B cell (primary cell): Measurements from ENCODE around the gene PUM1. TPM values are rescaled to one million over a fixed set of nuclear protein-coding genes. Genes with fewer than 3 reads are reported as not detected.

Source experiments
- ATAC-seq: fragments of 200-7000 bp; cut with Tn5 transposase; one replicate; pipeline ENCODE4 v1.10.0; 2021; ENCODE audit warnings: low read depth, mild to moderate bottlenecking, moderate number of reproducible peaks, moderate library complexity
- CTCF ChIA-PET: fragments of 350-600 bp; sonication (Branson Sonifier 250); formaldehyde crosslinking; loops from one replicate; lab custom pipeline; 2021; ENCODE audit warnings: antibody characterized with exemption, inconsistent platforms; lab: Charles Lee
- POLR2A ChIA-PET: fragments of 350-600 bp; sonication (Branson Sonifier 250); formaldehyde crosslinking; loops from one replicate; lab custom pipeline; 2021; ENCODE audit warnings: antibody characterized with exemption; lab: Charles Lee
- DNase-seq: peaks from one replicate; pipeline ENCODE4 v3.0.0; 2013
- H2AFZ ChIP-seq: 2 replicates; pipeline ENCODE4 v1.6.1; 2012; ENCODE audit warnings: mild to moderate bottlenecking, low read depth, low read length; ENCODE audit not compliant: insufficient read depth, poor library complexity, severe bottlenecking
- H3K27ac ChIP-seq, 2 donors: 1 replicate in 1 of 2; 2 replicates in 1 of 2; pipeline ENCODE4 v1.5.1; 2012 to 2013; ENCODE audit warnings: low read length in 2 of 2, mild to moderate bottlenecking in 2 of 2, moderate library complexity in 1 of 2
- H3K27me3 ChIP-seq, 4 experiments: fragments of 200-600 bp in 1 of 4; sonication (generic) in 1 of 4; replicated peaks in 1 of 4; 1 replicate in 2 of 4; 2 replicates in 2 of 4; pipeline versions ENCODE4 v1.6.1 to v1.7.0; 2013 to 2016; ENCODE audit warnings: low read length in 3 of 4, mild to moderate bottlenecking in 2 of 4, mixed read lengths in 1 of 4, moderate library complexity in 1 of 4; ENCODE audit not compliant: insufficient read depth in 4 of 4, control insufficient read depth in 3 of 4; ENCODE audit errors: control extremely low read depth in 1 of 4
- H3K36me3 ChIP-seq, 2 experiments: replicated peaks in 1 of 2; 1 replicate in 1 of 2; 2 replicates in 1 of 2; pipeline versions ENCODE4 v1.6.1 to v1.7.1; 2013; ENCODE audit warnings: low read length in 1 of 2; ENCODE audit not compliant: insufficient read depth in 2 of 2, control insufficient read depth in 1 of 2; ENCODE audit errors: control extremely low read depth in 1 of 2, extremely low read depth in 1 of 2
- H3K4me1 ChIP-seq, 2 donors: fragments of 200-600 bp in 1 of 2; sonication (generic) in 1 of 2; 1 replicate in 1 of 2; 2 replicates in 1 of 2; pipeline versions ENCODE4 v1.5.1 to v1.6.1; 2013 to 2017; ENCODE audit warnings: low read length in 2 of 2; ENCODE audit not compliant: control insufficient read depth in 2 of 2, insufficient read depth in 2 of 2
- H3K4me2 ChIP-seq: replicated peaks from 2 replicates; pipeline ENCODE3; 2012; ENCODE audit warnings: mild to moderate bottlenecking, low read depth, low read length; ENCODE audit not compliant: poor library complexity, severe bottlenecking
- H3K4me3 ChIP-seq, 5 experiments: fragments of 200-600 bp in 1 of 5; sonication (generic) in 1 of 5; 1 replicate in 3 of 5; 2 replicates in 2 of 5; pipeline versions ENCODE4 v1.5.1 to v1.7.0; 2011 to 2016; ENCODE audit warnings: low read length in 4 of 5, mild to moderate bottlenecking in 4 of 5, low read depth in 2 of 5, control low read depth in 1 of 5, moderate library complexity in 1 of 5; ENCODE audit not compliant: insufficient read depth in 1 of 5; ENCODE audit errors: control extremely low read depth in 1 of 5, extremely low read depth in 1 of 5
- H3K79me2 ChIP-seq: fragments of 200-600 bp; sonication (generic); one replicate; pipeline ENCODE4 v1.6.0; 2016; ENCODE audit warnings: low read length; ENCODE audit not compliant: control insufficient read depth, insufficient read depth
- H3K9ac ChIP-seq: fragments of 200-600 bp; sonication (generic); 2 replicates; pipeline ENCODE4 v1.6.1; 2017; ENCODE audit warnings: mild to moderate bottlenecking, low read length, moderate library complexity
- H3K9me3 ChIP-seq, 3 donors: one replicate each; pipeline versions ENCODE4 v1.6.1 to v1.7.1; 2013; ENCODE audit warnings: low read length in 2 of 3; ENCODE audit not compliant: control insufficient read depth in 2 of 3, insufficient read depth in 1 of 3; ENCODE audit errors: control extremely low read depth in 1 of 3
- H4K20me1 ChIP-seq: 2 replicates; pipeline ENCODE4 v1.6.0; 2012; ENCODE audit warnings: mild to moderate bottlenecking, low read length; ENCODE audit not compliant: insufficient read depth, control insufficient read depth, poor library complexity, severe bottlenecking
- H3K27ac Mint-ChIP-seq: one replicate; pipeline ENCODE4 v1.8.0; 2021; ENCODE audit warnings: mixed read lengths
- H3K27me3 Mint-ChIP-seq: one replicate; pipeline ENCODE4 v1.8.0; 2021; ENCODE audit warnings: mixed read lengths
- H3K4me1 Mint-ChIP-seq: one replicate; pipeline ENCODE4 v1.8.0; 2021; ENCODE audit warnings: mixed read lengths
- H3K4me3 Mint-ChIP-seq: one replicate; pipeline ENCODE4 v1.8.0; 2021; ENCODE audit warnings: mixed read lengths
- H3K9me3 Mint-ChIP-seq: one replicate; pipeline ENCODE4 v1.8.0; 2022; ENCODE audit warnings: mixed read lengths; ENCODE audit not compliant: insufficient read depth
- EZH2 ChIP-seq: IDR thresholded peaks from 2 replicates; pipeline ENCODE4 v1.6.1; 2012; ENCODE audit warnings: borderline replicate concordance, low read depth, mild to moderate bottlenecking, moderate library complexity, low read length; ENCODE audit not compliant: insufficient read depth, poor library complexity, severe bottlenecking
- WGBS: methylation state at CpG from one replicate; pipeline ENCODE4 v1.1.5; 2013; ENCODE audit warnings: missing lambda C conversion rate; ENCODE audit not compliant: insufficient coverage; 5-methylcytosine and 5-hydroxymethylcytosine counted together
- intact Hi-C: fragments of 100-400 bp; cut with micrococcal nuclease; formaldehyde crosslinking; loops from one replicate; pipeline ENCODE4 v1.10.0; 2022
- polyA plus RNA-seq: library from polyadenylated mRNA; depleted of rRNA; stranded (reverse); fragments of >200 nt; gene quantifications from 2 replicates; pipeline ENCODE4 v1.2.3, GENCODE V29; 2012
- total RNA-seq, 2 donors: library from RNA; stranded (reverse); fragments of 120-200 nt in 1 of 2; gene quantifications; 1 replicate in 1 of 2; 2 replicates in 1 of 2; pipeline versions ENCODE4 v1.2.3 to v1.2.4, GENCODE V29; 2013 to 2022
- TF ChIP-seq, protein P1 (sequence below): fragments of 200-600 bp; IDR thresholded peaks from one replicate; pipeline ENCODE4 v1.8.0; 2022; ENCODE audit warnings: antibody characterized with exemption, mild to moderate bottlenecking

PUM1 gene
- total and polyA plus RNA-seq, 2 donors (not counting 1 experiment from before 2014, with no cell fraction given) = 52.8 to 177 TPM

DNA sequence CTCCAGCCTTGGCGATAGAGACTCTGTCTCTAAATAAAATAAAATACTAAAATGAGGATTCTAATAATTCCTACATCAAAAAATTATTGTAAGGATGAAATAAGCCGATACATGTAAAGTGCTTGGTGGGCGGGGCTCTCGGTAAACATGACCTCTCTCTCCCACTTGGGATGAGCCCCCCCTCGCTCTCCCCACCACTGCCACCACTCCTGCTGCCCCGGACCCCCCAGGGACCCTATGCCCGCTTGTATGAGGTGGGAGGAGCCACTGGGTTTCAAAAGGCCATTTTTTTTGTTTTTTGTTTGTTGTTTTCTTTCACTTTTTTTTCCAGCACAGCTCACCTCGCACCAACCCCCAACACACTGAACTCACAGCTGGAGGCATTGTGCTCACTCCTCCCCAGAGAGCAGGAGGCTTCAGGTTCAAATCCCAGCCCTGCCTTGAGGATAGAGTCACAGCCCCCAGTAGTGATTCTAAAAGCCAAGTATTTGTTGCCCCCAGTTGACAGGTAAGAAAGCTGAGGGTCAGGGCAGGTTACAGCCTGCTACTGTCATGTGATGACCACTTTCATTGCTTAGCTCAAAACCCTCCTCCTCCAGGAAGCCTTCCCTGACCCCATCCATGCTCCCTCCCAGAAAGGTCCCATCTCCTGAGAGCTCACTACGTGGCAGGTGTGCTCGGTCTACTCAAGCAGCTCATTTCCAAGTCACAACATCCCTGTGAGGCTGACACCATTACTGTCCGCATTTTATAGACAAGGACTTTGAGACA lies 161.1 kb downstream of the PUM1 start:
- no peak overlapping the region for H3K9ac ChIP-seq
- H3K4me3 ChIP-seq = no peak overlapping the region
- H3K4me2 ChIP-seq = no peak overlapping the region
- H3K4me1 ChIP-seq = peaks cover 17% of the 10 kb centered on the region in 2 donors
- intact Hi-C loops = loop anchor here (10.0 kb wide), 1 partner anchor 50 kb away; no protein-coding TSS in a partner anchor
- WGBS = 77% methylated on average over 3 of the region's 11 CpGs
- H2AFZ ChIP-seq = no peak overlapping the region
- ChIA-PET CTCF (interaction anchor here (0.7 to 4.8 kb wide), 5 partner anchors 18 to 130 kb away, joined by 3 to 28 read pairs (median 3); no protein-coding TSS in a partner anchor), POLR2A (interaction anchor here (0.7 to 1.0 kb wide), 2 partner anchors 12 to 93 kb away, joined by 6 to 8 read pairs; no protein-coding TSS in a partner anchor)
- Mint-ChIP-seq H3K27me3 (peaks cover 34% of the 10 kb centered on the region), H3K4me1 (peaks cover 15% of the 10 kb centered on the region), H3K9me3 (no peaks in the 10 kb centered on the region), H3K27ac (no peak overlapping the region), H3K4me3 (no peak overlapping the region)
- DNase-seq (no peak), ATAC-seq (no peak)
- TF ChIP-seq EZH2 = no peak
- TF ChIP-seq, protein P1, sequence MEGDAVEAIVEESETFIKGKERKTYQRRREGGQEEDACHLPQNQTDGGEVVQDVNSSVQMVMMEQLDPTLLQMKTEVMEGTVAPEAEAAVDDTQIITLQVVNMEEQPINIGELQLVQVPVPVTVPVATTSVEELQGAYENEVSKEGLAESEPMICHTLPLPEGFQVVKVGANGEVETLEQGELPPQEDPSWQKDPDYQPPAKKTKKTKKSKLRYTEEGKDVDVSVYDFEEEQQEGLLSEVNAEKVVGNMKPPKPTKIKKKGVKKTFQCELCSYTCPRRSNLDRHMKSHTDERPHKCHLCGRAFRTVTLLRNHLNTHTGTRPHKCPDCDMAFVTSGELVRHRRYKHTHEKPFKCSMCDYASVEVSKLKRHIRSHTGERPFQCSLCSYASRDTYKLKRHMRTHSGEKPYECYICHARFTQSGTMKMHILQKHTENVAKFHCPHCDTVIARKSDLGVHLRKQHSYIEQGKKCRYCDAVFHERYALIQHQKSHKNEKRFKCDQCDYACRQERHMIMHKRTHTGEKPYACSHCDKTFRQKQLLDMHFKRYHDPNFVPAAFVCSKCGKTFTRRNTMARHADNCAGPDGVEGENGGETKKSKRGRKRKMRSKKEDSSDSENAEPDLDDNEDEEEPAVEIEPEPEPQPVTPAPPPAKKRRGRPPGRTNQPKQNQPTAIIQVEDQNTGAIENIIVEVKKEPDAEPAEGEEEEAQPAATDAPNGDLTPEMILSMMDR = no peak
- no peaks in the 10 kb centered on the region for H3K36me3 ChIP-seq
- H3K27ac ChIP-seq = no peak overlapping the region
- H3K79me2 ChIP-seq = no peaks in the 10 kb centered on the region
- H3K27me3 ChIP-seq = peaks cover 0 to 46% (median 16%) of the 10 kb centered on the region in 4 experiments
- H3K9me3 ChIP-seq = peaks cover 0 to 14% (median 0%) of the 10 kb centered on the region in 3 donors
- H4K20me1 ChIP-seq = no peaks in the 10 kb centered on the region
